Stimulated activated CD8-positive, alpha-beta memory T cell treated with anti-CD3 and anti-CD28 coated beads, Interleukin-15, amount 100 ng/mL, for 48 hours (primary cell): Measurements from ENCODE around the gene TMEM41B.
"Not testable (repeated sequence)": the region's sequence is repeated elsewhere in the genome, so short reads cannot be mapped to it uniquely, and the experiment has no call there.

ENCODE experiments used
- DNase-seq, 2 donors: peaks; one replicate each; pipeline ENCODE4 v3.0.0-alpha.2; 2020; ENCODE audit warnings: low read depth in 2 of 2

Gene TMEM41B

GRCh38 chr11:9314291-9315077 lies at the start of gene TMEM41B:
Gene TMEM41B (minus strand): TSS chr11:9314593. CDS start chr11:9314441, 152 bp downstream.
- peak; percentile 100 for DNase-seq

GRCh38 chr11:9362393-9362863 lies 48.0 kb upstream of the TMEM41B start:
- DNase-seq, result no peak

GRCh38 chr11:9360862-9361622 lies 46.6 kb upstream of the TMEM41B start:
- DNase-seq, result not testable (repeated sequence)

GRCh38 chr11:9357041-9357440 lies 42.6 kb upstream of the TMEM41B start:
- DNase-seq, result no peak

GRCh38 chr11:9351321-9351881 lies 37.0 kb upstream of the TMEM41B start:
- no peak for DNase-seq

- DNase-seq, result not testable (repeated sequence)
These were observed 33.4 kb upstream of the TMEM41B start for GRCh38 chr11:9347779-9348178.

- DNase-seq, result no peak
These were observed 32.7 kb upstream of the TMEM41B start for GRCh38 chr11:9347100-9347499.

- DNase-seq, result no peak
These were observed 29.8 kb upstream of the TMEM41B start for GRCh38 chr11:9344061-9344680.

- DNase-seq, result no peak
These were observed 27.3 kb upstream of the TMEM41B start for GRCh38 chr11:9341638-9342178.

- no peak for DNase-seq
These were observed 18.3 kb upstream of the TMEM41B start for GRCh38 chr11:9332655-9333054.

- DNase-seq, result no peak
These were observed 16.3 kb upstream of the TMEM41B start for GRCh38 chr11:9330387-9331384.

GRCh38 chr11:9320047-9320446 lies 5.7 kb upstream of the TMEM41B start:
- DNase-seq, result no peak

- not testable (repeated sequence) for DNase-seq
These were observed 5.1 kb upstream of the TMEM41B start for GRCh38 chr11:9319377-9320001.

GRCh38 chr11:9318442-9319376 lies 4.3 kb upstream of the TMEM41B start:
- DNase-seq, result not testable (repeated sequence)

GRCh38 chr11:9316334-9316733 lies 1.9 kb upstream of the TMEM41B start:
- no peak for DNase-seq

GRCh38 chr11:9315078-9315688 lies 790 bp upstream of the TMEM41B start:
- no peak for DNase-seq

- peak in 1 of 2 donors; percentile 4 for DNase-seq
These were observed 624 bp downstream of the TMEM41B start for GRCh38 chr11:9313648-9314290.
